ENCODE results near the gene CDC25A.
"Not testable (repeated sequence)": the region's sequence is repeated elsewhere in the genome, so short reads cannot be mapped to it uniquely, and the experiment has no call there.

CDC25A gene

GRCh38 chr3:48118322-48118721 lies 69.9 kb downstream of the CDC25A start:
- no peak for TF ChIP-seq CTCF (IDR thresholded peaks at IDR 0.05; ENCODE audit: insufficient read depth, low read depth, low read length, missing control alignments)
- H3K4me3 ChIP-seq (ENCODE audit: low read length) = no peak overlapping the region
- DNase-seq (ENCODE audit: low read depth) = no peak

- no peak for DNase-seq (ENCODE audit: low read depth)
- H3K4me3 ChIP-seq (ENCODE audit: low read length) = no peak overlapping the region
- no peak for TF ChIP-seq CTCF (IDR thresholded peaks at IDR 0.05; ENCODE audit: insufficient read depth, low read depth, low read length, missing control alignments)
These were observed 75.4 kb downstream of the CDC25A start for GRCh38 chr3:48112813-48113212.

GRCh38 chr3:48112108-48112791 lies 76.0 kb downstream of the CDC25A start:
- not testable (repeated sequence) for DNase-seq (ENCODE audit: low read depth); H3K4me3 ChIP-seq (ENCODE audit: low read length)

- H3K4me3 ChIP-seq (ENCODE audit: low read length) = no peak overlapping the region
- peak; percentile 69 for DNase-seq (ENCODE audit: low read depth)
- TF ChIP-seq CTCF (IDR thresholded peaks at IDR 0.05; ENCODE audit: insufficient read depth, low read depth, low read length, missing control alignments) = no peak
These were observed 77.8 kb downstream of the CDC25A start for GRCh38 chr3:48110463-48110862.

GRCh38 chr3:48107227-48107626 lies 81.0 kb downstream of the CDC25A start:
- no peak for DNase-seq (ENCODE audit: low read depth)
- TF ChIP-seq CTCF (IDR thresholded peaks at IDR 0.05; ENCODE audit: insufficient read depth, low read depth, low read length, missing control alignments) = no peak
- H3K4me3 ChIP-seq (ENCODE audit: low read length) = no peak overlapping the region
